ENCODE measurements around the gene RTKN2.

The RTKN2 gene

GRCh38 chr10:62182595-62182994, 86.0 kb downstream of the RTKN2 start:
- H3K27me3 ChIP-seq (ENCODE audit: control insufficient read depth, low read length) = no peaks in the 10 kb centered on the region
- no peak overlapping the region for H3K27ac ChIP-seq (ENCODE audit: low read depth, low read length)
- peaks cover 15% of the 10 kb centered on the region for H3K4me1 ChIP-seq (ENCODE audit: control insufficient read depth, low read length)
- no peaks in the 10 kb centered on the region for H4K20me1 ChIP-seq (ENCODE audit: control insufficient read depth, insufficient read depth, low read depth, low read length)
- no peak overlapping the region for H3K4me3 ChIP-seq (ENCODE audit: low read length)
- no peaks in the 10 kb centered on the region for H3K9me3 ChIP-seq (ENCODE audit: control insufficient read depth, insufficient read depth, low read length)
- no peaks in the 10 kb centered on the region for H3F3A ChIP-seq (ENCODE audit: control insufficient read depth, insufficient read depth)
- no peak overlapping the region for H3K4me2 ChIP-seq (ENCODE audit: low read length)
- no peaks in the 10 kb centered on the region for H3K36me3 ChIP-seq (ENCODE audit: control insufficient read depth, low read length)
- no peaks in the 10 kb centered on the region for H3K79me2 ChIP-seq (ENCODE audit: control insufficient read depth, low read length)
- TF ChIP-seq EZH2phosphoT487 (IDR thresholded peaks at IDR 0.05; ENCODE audit: borderline replicate concordance, low read length) (no peak), CTCF (IDR thresholded peaks at IDR 0.05; ENCODE audit: low read depth, low read length, poor library complexity, severe bottlenecking) (no peak)
- H3K9me2 ChIP-seq (replicated peaks; ENCODE audit: control insufficient read depth, low read length) = no peaks in the 10 kb centered on the region

- H3K4me3 ChIP-seq (ENCODE audit: low read length) = no peak overlapping the region
- H3K4me1 ChIP-seq (ENCODE audit: control insufficient read depth, low read length) = peaks cover 20% of the 10 kb centered on the region
- H3K9me3 ChIP-seq (ENCODE audit: control insufficient read depth, insufficient read depth, low read length) = no peaks in the 10 kb centered on the region
- H3K27ac ChIP-seq (ENCODE audit: low read depth, low read length) = no peak overlapping the region
- no peaks in the 10 kb centered on the region; the same call in 1 of the 2 replicates for H3F3A ChIP-seq (ENCODE audit: control insufficient read depth, insufficient read depth)
- H3K79me2 ChIP-seq (ENCODE audit: control insufficient read depth, low read length) = no peaks in the 10 kb centered on the region
- no peaks in the 10 kb centered on the region for H3K9me2 ChIP-seq (replicated peaks; ENCODE audit: control insufficient read depth, low read length)
- H3K36me3 ChIP-seq (ENCODE audit: control insufficient read depth, low read length) = no peaks in the 10 kb centered on the region
- no peaks in the 10 kb centered on the region for H4K20me1 ChIP-seq (ENCODE audit: control insufficient read depth, insufficient read depth, low read depth, low read length)
- H3K27me3 ChIP-seq (ENCODE audit: control insufficient read depth, low read length) = no peaks in the 10 kb centered on the region
- TF ChIP-seq EZH2phosphoT487 (IDR thresholded peaks at IDR 0.05; ENCODE audit: borderline replicate concordance, low read length) = no peak
- no peak for TF ChIP-seq CTCF (IDR thresholded peaks at IDR 0.05; ENCODE audit: low read depth, low read length, poor library complexity, severe bottlenecking)
- no peak overlapping the region for H3K4me2 ChIP-seq (ENCODE audit: low read length)
Measured at GRCh38 chr10:62182171-62182570, 86.5 kb downstream of the RTKN2 start.

- H3K9me3 ChIP-seq (ENCODE audit: control insufficient read depth, insufficient read depth, low read length) = no peaks in the 10 kb centered on the region
- H3K4me2 ChIP-seq (ENCODE audit: low read length) = no peak overlapping the region
- no peak for TF ChIP-seq EZH2phosphoT487 (IDR thresholded peaks at IDR 0.05; ENCODE audit: borderline replicate concordance, low read length)
- TF ChIP-seq CTCF (IDR thresholded peaks at IDR 0.05; ENCODE audit: low read depth, low read length, poor library complexity, severe bottlenecking) = no peak
- H3K27me3 ChIP-seq (ENCODE audit: control insufficient read depth, low read length) = no peaks in the 10 kb centered on the region
- no peaks in the 10 kb centered on the region for H3K9me2 ChIP-seq (replicated peaks; ENCODE audit: control insufficient read depth, low read length)
- no peak overlapping the region for H3K4me3 ChIP-seq (ENCODE audit: low read length)
- H3K36me3 ChIP-seq (ENCODE audit: control insufficient read depth, low read length) = no peaks in the 10 kb centered on the region
- peaks cover 30% of the 10 kb centered on the region for H3K4me1 ChIP-seq (ENCODE audit: control insufficient read depth, low read length)
- no peaks in the 10 kb centered on the region for H4K20me1 ChIP-seq (ENCODE audit: control insufficient read depth, insufficient read depth, low read depth, low read length)
- H3F3A ChIP-seq (ENCODE audit: control insufficient read depth, insufficient read depth) = no peaks in the 10 kb centered on the region; the same call in 1 of the 2 replicates
- H3K79me2 ChIP-seq (ENCODE audit: control insufficient read depth, low read length) = no peaks in the 10 kb centered on the region
- H3K27ac ChIP-seq (ENCODE audit: low read depth, low read length) = no peak overlapping the region
Measured at GRCh38 chr10:62180677-62181076, 88.0 kb downstream of the RTKN2 start.
